GM19455 (cell line): ENCODE results near the gene TTC3.
A peak's percentile ranks its signal among the peaks of the same experiment; 100 is the strongest.
"Not testable (repeated sequence)": the region's sequence is repeated elsewhere in the genome, so short reads cannot be mapped to it uniquely, and the experiment has no call there.

Source experiments
- ATAC-seq: cut with Tn5 transposase; IDR thresholded peaks from one replicate; pipeline ENCODE4 v1.9.1; 2021; ENCODE audit not compliant: unreplicated experiment

TTC3 gene

GRCh38 chr21:37220433-37220980 lies 147.5 kb downstream of the TTC3 start:
- peak; percentile 49 for ATAC-seq

- peak; percentile 92 for ATAC-seq
Measured at GRCh38 chr21:37220981-37221664, 148.1 kb downstream of the TTC3 start.

- not testable (repeated sequence) for ATAC-seq
Measured at GRCh38 chr21:37222248-37222647, 149.2 kb downstream of the TTC3 start.

GRCh38 chr21:37223804-37224345 lies 150.8 kb downstream of the TTC3 start:
- no peak for ATAC-seq

- ATAC-seq, result no peak
Measured at GRCh38 chr21:37224861-37225839, 152.1 kb downstream of the TTC3 start.

GRCh38 chr21:37226041-37226920 lies 153.2 kb downstream of the TTC3 start:
- no peak for ATAC-seq

- no peak for ATAC-seq
Measured at GRCh38 chr21:37227071-37228002, 154.3 kb downstream of the TTC3 start.

GRCh38 chr21:37228003-37228400 lies 154.9 kb downstream of the TTC3 start:
- no peak for ATAC-seq

GRCh38 chr21:37230632-37231248 lies 157.7 kb downstream of the TTC3 start:
- no peak for ATAC-seq

- no peak for ATAC-seq
Measured at GRCh38 chr21:37231249-37231645, 158.2 kb downstream of the TTC3 start.

GRCh38 chr21:37231671-37232070 lies 158.6 kb downstream of the TTC3 start:
- ATAC-seq, result no peak

- ATAC-seq, result no peak
Measured at GRCh38 chr21:37232274-37233018, 159.4 kb downstream of the TTC3 start.

GRCh38 chr21:37233551-37234146 lies 160.6 kb downstream of the TTC3 start:
- ATAC-seq, result no peak

- ATAC-seq, result no peak
Measured at GRCh38 chr21:37237346-37237745, 164.3 kb downstream of the TTC3 start.

- ATAC-seq, result no peak
Measured at GRCh38 chr21:37237764-37238163, 164.7 kb downstream of the TTC3 start.

GRCh38 chr21:37240978-37241377 lies 167.9 kb downstream of the TTC3 start:
- no peak for ATAC-seq

- no peak for ATAC-seq
Measured at GRCh38 chr21:37241426-37241825, 168.4 kb downstream of the TTC3 start.

GRCh38 chr21:37243961-37244360 lies 170.9 kb downstream of the TTC3 start:
- no peak for ATAC-seq
